Sigmoid colon (tissue), 4 donors: Measurements from ENCODE around the gene AUTS2.

ENCODE experiments used
- POLR2A ChIP-seq, 2 donors: fragments of 450-650 bp; IDR thresholded peaks; one replicate each; pipeline ENCODE4 v1.6.1; 2016; ENCODE audit warnings: antibody characterized with exemption in 2 of 2, mild to moderate bottlenecking in 2 of 2, moderate library complexity in 2 of 2
- POLR2AphosphoS5 ChIP-seq, 4 donors: sonication (generic); formaldehyde crosslinking; IDR thresholded peaks; one replicate each; pipeline ENCODE4 v1.6.1; 2017; ENCODE audit warnings: antibody characterized with exemption in 4 of 4

GRCh38 chr7:69632280-69632679 is 34.0 kb downstream of the AUTS2 start:
- TF ChIP-seq POLR2A (IDR thresholded peaks at IDR 0.05) (no peak), POLR2AphosphoS5 (IDR thresholded peaks at IDR 0.05) (no peak)
